HepG2 (cell line): ENCODE data around the gene TUBB. TPM values are rescaled to one million over a fixed set of nuclear protein-coding genes. Genes with fewer than 3 reads are reported as not detected.
A peak's percentile ranks its signal among the peaks of the same experiment; 100 is the strongest.

Source experiments
- AGO2 ChIP-seq: fragments of 200-400 bp; formaldehyde crosslinking; optimal IDR thresholded peaks from 2 replicates; pipeline ENCODE3; 2017; ENCODE audit warnings: mild to moderate bottlenecking, low read depth, low read length, moderate library complexity
- ELF1 ChIP-seq: sonication (generic); formaldehyde crosslinking; IDR thresholded peaks from 2 replicates; pipeline ENCODE4 v1.4.0; 2020; ENCODE audit warnings: missing genetic modification reagents
- MAFK ChIP-seq, 2 experiments: IDR thresholded peaks in 1 of 2; conservative IDR thresholded peaks in 1 of 2; 2 replicates each; pipeline ENCODE4 v1.6.1; 2011; ENCODE audit warnings: improper control_type of control experiment in 2 of 2, low read length in 2 of 2
- NR2F2 ChIP-seq: IDR thresholded peaks from 2 replicates; pipeline ENCODE4 v1.6.1; 2012; ENCODE audit warnings: low read depth, inconsistent platforms, borderline replicate concordance
- PLRG1 ChIP-seq: fragments of 450-650 bp; conservative IDR thresholded peaks from 2 replicates; pipeline ENCODE4 v1.6.1; 2016
- PRMT3 ChIP-seq: sonication (generic); formaldehyde crosslinking; IDR thresholded peaks from 2 replicates; pipeline ENCODE4 v1.8.1; 2022; ENCODE audit warnings: low read depth, mild to moderate bottlenecking, moderate library complexity, missing genetic modification reagents, borderline replicate concordance
- SOX13 ChIP-seq, 3 experiments: fragments of 450-650 bp in 1 of 3; sonication (generic) in 1 of 3; formaldehyde crosslinking in 1 of 3; IDR thresholded peaks in 2 of 3; conservative IDR thresholded peaks in 1 of 3; 2 replicates each; pipeline versions ENCODE4 v1.5.0 to v1.6.1; 2016 to 2020; ENCODE audit warnings: antibody characterized with exemption in 1 of 3, mild to moderate bottlenecking in 1 of 3, missing compliant biosample characterization in 1 of 3, missing genetic modification reagents in 1 of 3, moderate library complexity in 1 of 3
- SPEN ChIP-seq: sonication (generic); formaldehyde crosslinking; IDR thresholded peaks from 2 replicates; pipeline ENCODE4 v1.5.1; 2020; ENCODE audit warnings: low read depth, mild to moderate bottlenecking, missing genetic modification reagents
- STAT5B ChIP-seq: sonication (generic); formaldehyde crosslinking; IDR thresholded peaks from 2 replicates; pipeline ENCODE4 v1.4.0; 2020; ENCODE audit warnings: missing genetic modification reagents
- TARDBP ChIP-seq: sonication (generic); formaldehyde crosslinking; IDR thresholded peaks from 2 replicates; pipeline ENCODE4 v1.8.0; 2022; ENCODE audit warnings: mild to moderate bottlenecking, missing genetic modification reagents
- ZNF598 ChIP-seq: sonication (generic); formaldehyde crosslinking; IDR thresholded peaks from 2 replicates; pipeline ENCODE4 v1.5.1; 2020; ENCODE audit warnings: mild to moderate bottlenecking, missing genetic modification reagents, borderline replicate concordance
- ZNF891 ChIP-seq: sonication (generic); formaldehyde crosslinking; IDR thresholded peaks from 2 replicates; pipeline ENCODE4 v1.5.0; 2020; ENCODE audit warnings: mild to moderate bottlenecking, missing genetic modification reagents
- ZSCAN29 ChIP-seq: sonication (generic); formaldehyde crosslinking; conservative IDR thresholded peaks from 2 replicates; pipeline ENCODE4 v1.4.0; 2020; ENCODE audit warnings: mild to moderate bottlenecking, missing genetic modification reagents
- polyA plus RNA-seq, 8 experiments: library from polyadenylated mRNA; depleted of rRNA in 3 of 8; stranded (reverse) in 7 of 8; unstranded in 1 of 8; fragments of >200 nt; fragmentation: Illumina TruSeq in 4 of 8; extraction: Trizol in 4 of 8; gene quantifications; 2 replicates each; pipeline versions ENCODE4 v1.2.1 to v1.2.3, GENCODE V29; 2011 to 2016; ENCODE audit warnings: low read depth in 4 of 8, missing spikeins in 1 of 8, mixed read lengths in 1 of 8; ENCODE audit not compliant: insufficient read depth in 1 of 8
- total RNA-seq, 5 experiments: library from RNA; depleted of rRNA; stranded (reverse); fragments of >200 nt; fragmentation: Illumina TruSeq; extraction: Trizol; gene quantifications; 2 replicates each; pipeline ENCODE4 v1.2.3, GENCODE V29; 2016; ENCODE audit warnings: low read depth in 1 of 5
- TF ChIP-seq, protein P1 (sequence below): sonication (generic); formaldehyde crosslinking; IDR thresholded peaks from 2 replicates; pipeline ENCODE4 v1.5.0; 2020; ENCODE audit warnings: missing genetic modification reagents
- TF ChIP-seq, protein P2 (sequence below): sonication (generic); formaldehyde crosslinking; IDR thresholded peaks from 2 replicates; pipeline ENCODE4 v1.8.0; 2022; ENCODE audit warnings: missing genetic modification reagents, mild to moderate bottlenecking, borderline replicate concordance
- TF ChIP-seq, protein P3 (sequence below), 2 experiments: IDR thresholded peaks; 2 replicates each; pipeline ENCODE4 v1.6.1; 2011 to 2012; ENCODE audit warnings: low read length in 2 of 2, borderline replicate concordance in 1 of 2, low read depth in 1 of 2, mild to moderate bottlenecking in 1 of 2, moderate library complexity in 1 of 2
- TF ChIP-seq, protein P4 (sequence below), 2 experiments: sonication (generic) in 1 of 2; formaldehyde crosslinking in 1 of 2; IDR thresholded peaks; 2 replicates each; pipeline versions ENCODE4 v1.4.0 to v1.6.1; 2016 to 2020; ENCODE audit warnings: borderline replicate concordance in 1 of 2, low read depth in 1 of 2, mild to moderate bottlenecking in 1 of 2, missing genetic modification reagents in 1 of 2

The TUBB gene
- total and polyA plus RNA-seq, 2 of the 13 experiments (the other 11 are each of a cell fraction or from before 2014, with no cell fraction given): 911 to 1,163 TPM

DNA sequence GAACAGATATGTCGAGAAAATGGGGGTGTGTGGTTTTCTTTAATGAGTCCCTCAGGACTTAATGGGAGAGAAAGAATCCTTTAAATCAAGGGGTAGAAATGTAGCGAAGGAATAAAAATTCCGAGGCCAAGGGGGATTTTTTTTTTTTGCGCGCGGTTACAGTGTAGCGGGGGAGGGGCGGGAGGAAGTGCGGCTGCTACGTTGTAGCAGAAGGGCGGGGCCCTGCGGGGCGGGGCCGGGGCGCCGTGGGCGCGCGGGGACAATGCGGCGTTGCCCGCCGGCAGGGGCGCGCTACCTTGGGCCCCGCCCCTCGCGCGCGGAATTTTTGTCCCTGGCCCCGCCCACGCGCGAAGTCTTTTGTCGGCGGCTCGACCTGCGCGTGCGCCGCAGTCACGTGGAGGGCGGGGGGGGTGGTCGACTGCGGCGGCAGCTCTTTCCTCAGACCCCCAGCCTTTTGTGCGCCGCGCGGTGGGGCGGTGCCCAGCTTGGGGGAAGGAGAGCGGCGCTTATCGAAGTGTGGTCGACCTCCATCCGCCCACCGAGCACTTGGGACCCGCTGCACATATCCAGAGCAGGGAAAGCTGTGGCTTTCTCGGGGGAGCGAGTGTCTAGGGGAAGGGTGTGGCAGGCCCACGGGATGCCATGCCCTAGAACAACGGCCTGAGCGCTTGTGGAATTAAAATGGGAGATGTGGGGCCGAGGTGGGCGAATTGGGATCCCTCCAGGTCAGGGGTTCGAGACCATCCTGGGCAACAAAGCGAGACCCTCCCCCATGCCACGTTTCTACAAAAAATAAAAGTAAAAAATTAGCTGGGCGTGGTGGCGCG is 1.3 kb downstream of the TUBB start (continued):
- TF ChIP-seq, protein P1, sequence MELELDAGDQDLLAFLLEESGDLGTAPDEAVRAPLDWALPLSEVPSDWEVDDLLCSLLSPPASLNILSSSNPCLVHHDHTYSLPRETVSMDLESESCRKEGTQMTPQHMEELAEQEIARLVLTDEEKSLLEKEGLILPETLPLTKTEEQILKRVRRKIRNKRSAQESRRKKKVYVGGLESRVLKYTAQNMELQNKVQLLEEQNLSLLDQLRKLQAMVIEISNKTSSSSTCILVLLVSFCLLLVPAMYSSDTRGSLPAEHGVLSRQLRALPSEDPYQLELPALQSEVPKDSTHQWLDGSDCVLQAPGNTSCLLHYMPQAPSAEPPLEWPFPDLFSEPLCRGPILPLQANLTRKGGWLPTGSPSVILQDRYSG (CRISPR knock-in tag): no peak
- TF ChIP-seq TARDBP (peak; percentile 80), NR2F2 (no peak), ZNF891 (peak; percentile 25; the same call in 1 of the 2 replicates), SPEN (CRISPR knock-in tag) (peak; percentile 82), PLRG1 (no peak), ELF1 (CRISPR knock-in tag) (peak; percentile 45), MAFK (conservative IDR thresholded peaks at IDR 0.05 in 1 of 2, IDR thresholded peaks at IDR 0.05 in 1 of 2; ENCODE audit: low read length in 2 of 2) (no peak), AGO2 (peak; percentile 98), ZSCAN29 (CRISPR knock-in tag) (no peak), PRMT3 (CRISPR knock-in tag) (0 out of 2 replicates have a peak, but pooled peaks have one; percentile 74), STAT5B (0 out of 2 replicates have a peak, but pooled peaks have one; percentile 65), SOX13 (IDR thresholded peaks at IDR 0.05) (peak; percentile 12; the same call in 1 of the 2 replicates), SOX13 (CRISPR knock-in tag; conservative IDR thresholded peaks at IDR 0.05 in 1 of 2, IDR thresholded peaks at IDR 0.05 in 1 of 2) (peak; percentile 18 to 85; a peak in 2 of 4 replicates), ZNF598 (CRISPR knock-in tag) (no peak; the same call in 1 of the 2 replicates)
- TF ChIP-seq, protein P2, sequence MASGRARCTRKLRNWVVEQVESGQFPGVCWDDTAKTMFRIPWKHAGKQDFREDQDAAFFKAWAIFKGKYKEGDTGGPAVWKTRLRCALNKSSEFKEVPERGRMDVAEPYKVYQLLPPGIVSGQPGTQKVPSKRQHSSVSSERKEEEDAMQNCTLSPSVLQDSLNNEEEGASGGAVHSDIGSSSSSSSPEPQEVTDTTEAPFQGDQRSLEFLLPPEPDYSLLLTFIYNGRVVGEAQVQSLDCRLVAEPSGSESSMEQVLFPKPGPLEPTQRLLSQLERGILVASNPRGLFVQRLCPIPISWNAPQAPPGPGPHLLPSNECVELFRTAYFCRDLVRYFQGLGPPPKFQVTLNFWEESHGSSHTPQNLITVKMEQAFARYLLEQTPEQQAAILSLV (CRISPR knock-in tag): peak; percentile 78
- TF ChIP-seq, protein P3, sequence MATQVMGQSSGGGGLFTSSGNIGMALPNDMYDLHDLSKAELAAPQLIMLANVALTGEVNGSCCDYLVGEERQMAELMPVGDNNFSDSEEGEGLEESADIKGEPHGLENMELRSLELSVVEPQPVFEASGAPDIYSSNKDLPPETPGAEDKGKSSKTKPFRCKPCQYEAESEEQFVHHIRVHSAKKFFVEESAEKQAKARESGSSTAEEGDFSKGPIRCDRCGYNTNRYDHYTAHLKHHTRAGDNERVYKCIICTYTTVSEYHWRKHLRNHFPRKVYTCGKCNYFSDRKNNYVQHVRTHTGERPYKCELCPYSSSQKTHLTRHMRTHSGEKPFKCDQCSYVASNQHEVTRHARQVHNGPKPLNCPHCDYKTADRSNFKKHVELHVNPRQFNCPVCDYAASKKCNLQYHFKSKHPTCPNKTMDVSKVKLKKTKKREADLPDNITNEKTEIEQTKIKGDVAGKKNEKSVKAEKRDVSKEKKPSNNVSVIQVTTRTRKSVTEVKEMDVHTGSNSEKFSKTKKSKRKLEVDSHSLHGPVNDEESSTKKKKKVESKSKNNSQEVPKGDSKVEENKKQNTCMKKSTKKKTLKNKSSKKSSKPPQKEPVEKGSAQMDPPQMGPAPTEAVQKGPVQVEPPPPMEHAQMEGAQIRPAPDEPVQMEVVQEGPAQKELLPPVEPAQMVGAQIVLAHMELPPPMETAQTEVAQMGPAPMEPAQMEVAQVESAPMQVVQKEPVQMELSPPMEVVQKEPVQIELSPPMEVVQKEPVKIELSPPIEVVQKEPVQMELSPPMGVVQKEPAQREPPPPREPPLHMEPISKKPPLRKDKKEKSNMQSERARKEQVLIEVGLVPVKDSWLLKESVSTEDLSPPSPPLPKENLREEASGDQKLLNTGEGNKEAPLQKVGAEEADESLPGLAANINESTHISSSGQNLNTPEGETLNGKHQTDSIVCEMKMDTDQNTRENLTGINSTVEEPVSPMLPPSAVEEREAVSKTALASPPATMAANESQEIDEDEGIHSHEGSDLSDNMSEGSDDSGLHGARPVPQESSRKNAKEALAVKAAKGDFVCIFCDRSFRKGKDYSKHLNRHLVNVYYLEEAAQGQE (IDR thresholded peaks at IDR 0.05; ENCODE audit: borderline replicate concordance in 1 of 2, low read depth in 1 of 2, low read length in 2 of 2): peak in 1 of 2 experiments; percentile 8; a peak in 1 of 4 replicates
- TF ChIP-seq, protein P4, sequence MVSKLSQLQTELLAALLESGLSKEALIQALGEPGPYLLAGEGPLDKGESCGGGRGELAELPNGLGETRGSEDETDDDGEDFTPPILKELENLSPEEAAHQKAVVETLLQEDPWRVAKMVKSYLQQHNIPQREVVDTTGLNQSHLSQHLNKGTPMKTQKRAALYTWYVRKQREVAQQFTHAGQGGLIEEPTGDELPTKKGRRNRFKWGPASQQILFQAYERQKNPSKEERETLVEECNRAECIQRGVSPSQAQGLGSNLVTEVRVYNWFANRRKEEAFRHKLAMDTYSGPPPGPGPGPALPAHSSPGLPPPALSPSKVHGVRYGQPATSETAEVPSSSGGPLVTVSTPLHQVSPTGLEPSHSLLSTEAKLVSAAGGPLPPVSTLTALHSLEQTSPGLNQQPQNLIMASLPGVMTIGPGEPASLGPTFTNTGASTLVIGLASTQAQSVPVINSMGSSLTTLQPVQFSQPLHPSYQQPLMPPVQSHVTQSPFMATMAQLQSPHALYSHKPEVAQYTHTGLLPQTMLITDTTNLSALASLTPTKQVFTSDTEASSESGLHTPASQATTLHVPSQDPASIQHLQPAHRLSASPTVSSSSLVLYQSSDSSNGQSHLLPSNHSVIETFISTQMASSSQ (IDR thresholded peaks at IDR 0.05; ENCODE audit: low read depth): no peak
- TF ChIP-seq, protein P4 (CRISPR knock-in tag; IDR thresholded peaks at IDR 0.05; ENCODE audit: borderline replicate concordance): peak; percentile 14; the same call in 1 of the 2 replicates
